Muscle of back (tissue), 11 donors: ENCODE results near the gene RELB. TPM values are rescaled to one million over a fixed set of nuclear protein-coding genes. Genes with fewer than 3 reads are reported as not detected.

Source experiments
- DNase-seq, 3 donors: peaks; one replicate each; pipeline versions ENCODE4 v3.0.0 to v3.0.0-alpha.2; 2013
- polyA plus RNA-seq, 10 donors: library from polyadenylated mRNA; unstranded; fragments of 120-200 nt; gene quantifications; one replicate each; pipeline ENCODE4 v1.2.1, GENCODE V29; 2013; ENCODE audit not compliant: insufficient read length in 10 of 10

RELB gene
- polyA plus RNA-seq, 10 donors = 3.0 to 5.6 (median 4.5) TPM

GRCh38 chr19:45020071-45020470 lies 18.8 kb downstream of the RELB start:
- no peak for DNase-seq

GRCh38 chr19:45021971-45022370 lies 20.7 kb downstream of the RELB start:
- no peak for DNase-seq

- DNase-seq = no peak
Observed at GRCh38 chr19:45023048-45023447, 21.8 kb downstream of the RELB start.

GRCh38 chr19:45025264-45025663 lies 24.0 kb downstream of the RELB start:
- no peak for DNase-seq

- no peak for DNase-seq
Observed at GRCh38 chr19:45027371-45027770, 26.1 kb downstream of the RELB start.

- DNase-seq = no peak
Observed at GRCh38 chr19:45030825-45031224, 29.6 kb downstream of the RELB start.

GRCh38 chr19:45032421-45032820 lies 31.2 kb downstream of the RELB start:
- DNase-seq = no peak

GRCh38 chr19:45035755-45036154 lies 34.5 kb downstream of the RELB start:
- no peak for DNase-seq

- DNase-seq = no peak
Observed at GRCh38 chr19:45037393-45038169, 36.3 kb downstream of the RELB start.

- peak; percentile 89 to 97 (median 94) for DNase-seq
Observed at GRCh38 chr19:45038931-45039893, 37.9 kb downstream of the RELB start, which contains the start of gene CLASRP. TSS of gene CLASRP (plus strand) at chr19:45039045. CDS start at chr19:45040213, 1,168 bp downstream.

- DNase-seq = no peak
Observed at GRCh38 chr19:45040059-45040771, 39.0 kb downstream of the RELB start.

- DNase-seq = no peak
Observed at GRCh38 chr19:45041125-45041524, 39.9 kb downstream of the RELB start.

GRCh38 chr19:45045671-45046353 lies 44.5 kb downstream of the RELB start:
- DNase-seq = no peak

- no peak for DNase-seq
Observed at GRCh38 chr19:45046355-45046754, 45.1 kb downstream of the RELB start.

GRCh38 chr19:45047188-45047797 lies 46.0 kb downstream of the RELB start:
- no peak for DNase-seq

GRCh38 chr19:45049073-45049736 lies 47.9 kb downstream of the RELB start:
- DNase-seq = no peak

- no peak for DNase-seq
Observed at GRCh38 chr19:45050036-45050435, 48.8 kb downstream of the RELB start.

- DNase-seq = no peak
Observed at GRCh38 chr19:45051929-45052579, 50.8 kb downstream of the RELB start.

- DNase-seq = no peak
Observed at GRCh38 chr19:45056831-45057230, 55.6 kb downstream of the RELB start.

- DNase-seq = no peak
Observed at GRCh38 chr19:45057444-45057843, 56.2 kb downstream of the RELB start.
